Esophagus squamous epithelium (tissue), 5 donors: Measurements from ENCODE around the gene PLBD1. TPM values are rescaled to one million over a fixed set of nuclear protein-coding genes. Genes with fewer than 3 reads are reported as not detected.

Experiments used
- DNase-seq: peaks from one replicate; lab custom pipeline; 2025; lab: John Stamatoyannopoulos, UW
- H3K27ac ChIP-seq, 4 donors: fragments of 200-600 bp; sonication (generic); one replicate each; pipeline ENCODE4 v1.5.1; 2016 to 2019; ENCODE audit warnings: mild to moderate bottlenecking in 1 of 4
- H3K27me3 ChIP-seq, 4 donors: fragments of 200-600 bp; sonication (generic); 1 replicate in 3 of 4; 2 replicates in 1 of 4; pipeline versions ENCODE4 v1.5.1 to v1.6.0; 2017 to 2021; ENCODE audit warnings: antibody characterized with exemption in 1 of 4
- H3K36me3 ChIP-seq, 3 donors: fragments of 200-600 bp; sonication (generic); one replicate each; pipeline ENCODE4 v1.5.1; 2016 to 2019
- H3K4me1 ChIP-seq, 3 donors: fragments of 200-600 bp; sonication (generic); one replicate each; pipeline ENCODE4 v1.5.1; 2017 to 2019
- H3K4me3 ChIP-seq, 4 donors: fragments of 200-600 bp; sonication (generic); 1 replicate in 3 of 4; 2 replicates in 1 of 4; pipeline ENCODE4 v1.5.1; 2016 to 2019; ENCODE audit warnings: mild to moderate bottlenecking in 2 of 4, moderate library complexity in 1 of 4
- H3K9me3 ChIP-seq, 3 donors: fragments of 200-600 bp; sonication (generic); one replicate each; pipeline ENCODE4 v1.5.1; 2016 to 2019
- CTCF ChIP-seq, 6 experiments: fragments of 450-650 bp in 4 of 6; fragments of 200-600 bp in 2 of 6; sonication (generic) in 2 of 6; IDR thresholded peaks; one replicate each; pipeline ENCODE4 v1.5.1; 2016 to 2019; ENCODE audit warnings: antibody characterized with exemption in 6 of 6, mild to moderate bottlenecking in 4 of 6, moderate library complexity in 4 of 6
- POLR2A ChIP-seq, 4 donors: fragments of 450-650 bp; IDR thresholded peaks; one replicate each; pipeline ENCODE4 v1.6.1; 2017; ENCODE audit warnings: antibody characterized with exemption in 4 of 4, mild to moderate bottlenecking in 4 of 4, moderate library complexity in 3 of 4
- WGBS, 2 donors: methylation state at CpG; one replicate each; pipeline ENCODE4 v1.1.5; 2018; 5-methylcytosine and 5-hydroxymethylcytosine counted together
- intact Hi-C: fragments of 100-400 bp; cut with DNase I; formaldehyde crosslinking; loops from one replicate; pipeline ENCODE4 v1.15.0; 2022
- total RNA-seq, 4 donors: library from RNA; depleted of rRNA; stranded (reverse); fragments of >200 nt; gene quantifications; one replicate each; pipeline ENCODE4 v1.1.0, GENCODE V29; 2016
- donor health status: DM: yes; HTN: yes; CAD: no.

The PLBD1 gene
- total RNA-seq, 4 donors from 2014 or later: 32.4 to 71.8 (median 56.5) TPM

- peaks cover 5 to 34% (median 10%) of the 10 kb centered on the region in 3 donors for H3K4me1 ChIP-seq
- H3K36me3 ChIP-seq: peaks cover 0 to 18% (median 0%) of the 10 kb centered on the region in 3 donors
- DNase-seq: no peak
- 20 to 24% methylated on average over 9 of the region's 9 CpGs for WGBS, 2 donors
- no peaks in the 10 kb centered on the region for H3K9me3 ChIP-seq
- TF ChIP-seq CTCF (IDR thresholded peaks at IDR 0.05): peak in 2 of 6 experiments; percentile 9 to 21
- TF ChIP-seq POLR2A (IDR thresholded peaks at IDR 0.05): no peak
- H3K27ac ChIP-seq: peak overlapping the region; percentile 53 to 84 (median 66)
- no peaks in the 10 kb centered on the region for H3K27me3 ChIP-seq
- intact Hi-C loops: no loop called here
- peak overlapping the region in 2 of 4 donors; percentile 4 to 31 for H3K4me3 ChIP-seq
Measured at GRCh38 chr12:14554281-14555007, 13.2 kb downstream of the PLBD1 start.

GRCh38 chr12:14548609-14549008, 19.1 kb downstream of the PLBD1 start:
- DNase-seq: no peak
- no peak overlapping the region for H3K4me3 ChIP-seq
- H3K27me3 ChIP-seq: no peaks in the 10 kb centered on the region
- 85 to 86% methylated on average over 6 of the region's 6 CpGs for WGBS, 2 donors
- intact Hi-C loops: no loop called here
- peak overlapping the region in 1 of 4 donors; percentile 50 for H3K27ac ChIP-seq
- TF ChIP-seq CTCF (IDR thresholded peaks at IDR 0.05) (no peak), POLR2A (IDR thresholded peaks at IDR 0.05) (no peak)
- H3K36me3 ChIP-seq: peaks cover 0 to 18% (median 0%) of the 10 kb centered on the region in 3 donors
- no peaks in the 10 kb centered on the region for H3K9me3 ChIP-seq
- H3K4me1 ChIP-seq: peaks cover 0 to 5% (median 0%) of the 10 kb centered on the region in 3 donors

GRCh38 chr12:14547571-14547970, 20.1 kb downstream of the PLBD1 start:
- Histone ChIP-seq H3K9me3 (no peaks in the 10 kb centered on the region), H3K4me3 (no peak overlapping the region), H3K36me3 (peaks cover 0 to 12% (median 0%) of the 10 kb centered on the region in 3 donors), H3K4me1 (no peaks in the 10 kb centered on the region), H3K27ac (no peak overlapping the region), H3K27me3 (no peaks in the 10 kb centered on the region)
- intact Hi-C loops: no loop called here
- no peak for DNase-seq
- WGBS, 2 donors: 79 to 84% methylated on average over 4 of the region's 4 CpGs
- TF ChIP-seq POLR2A (IDR thresholded peaks at IDR 0.05): no peak

- WGBS, 2 donors: 80 to 86% methylated on average over 4 to 7 of the region's 7 CpGs
- no peak overlapping the region for H3K27ac ChIP-seq
- DNase-seq: no peak
- no peaks in the 10 kb centered on the region for H3K36me3 ChIP-seq
- intact Hi-C loops: no loop called here
- H3K9me3 ChIP-seq: no peaks in the 10 kb centered on the region
- H3K27me3 ChIP-seq: no peaks in the 10 kb centered on the region
- no peak overlapping the region for H3K4me3 ChIP-seq
- TF ChIP-seq POLR2A (IDR thresholded peaks at IDR 0.05) (no peak), CTCF (IDR thresholded peaks at IDR 0.05) (no peak)
- no peaks in the 10 kb centered on the region for H3K4me1 ChIP-seq
Measured at GRCh38 chr12:14545144-14546124, 22.2 kb downstream of the PLBD1 start.

- Histone ChIP-seq H3K9me3 (no peaks in the 10 kb centered on the region), H3K4me1 (no peaks in the 10 kb centered on the region), H3K4me3 (no peak overlapping the region), H3K36me3 (peaks cover 0 to 21% (median 0%) of the 10 kb centered on the region in 3 donors), H3K27me3 (no peaks in the 10 kb centered on the region), H3K27ac (no peak overlapping the region)
- intact Hi-C loops: no loop called here
- TF ChIP-seq POLR2A (IDR thresholded peaks at IDR 0.05) (no peak), CTCF (IDR thresholded peaks at IDR 0.05) (no peak)
- no peak for DNase-seq
- WGBS, 2 donors: 73 to 82% methylated on average over 4 of the region's 4 CpGs
Measured at GRCh38 chr12:14540801-14541462, 26.8 kb downstream of the PLBD1 start.
